Epithelial cell of proximal tubule (primary cell): Measurements from ENCODE around the gene TOMM34. TPM values are rescaled to one million over a fixed set of nuclear protein-coding genes. Genes with fewer than 3 reads are reported as not detected.

Source experiments
- DNase-seq: peaks from one replicate; pipeline ENCODE4 v3.0.0-alpha.2; 2011; ENCODE audit warnings: low read depth
- H3K4me3 ChIP-seq: 2 replicates; pipeline ENCODE4 v1.5.1; 2011; ENCODE audit warnings: low read depth, mild to moderate bottlenecking, low read length
- total RNA-seq: library from RNA; depleted of rRNA; stranded (reverse); fragments of >200 nt; gene quantifications from 2 replicates; pipeline ENCODE4 v1.2.3, GENCODE V29; 2015
- TF ChIP-seq, protein P1 (sequence below): conservative IDR thresholded peaks from 2 replicates; pipeline ENCODE4 v1.5.1; 2012; ENCODE audit warnings: low read depth, mild to moderate bottlenecking, low read length

The TOMM34 gene
- total RNA-seq, 1 donor from 2014 or later, result 74.3 TPM

DNA sequence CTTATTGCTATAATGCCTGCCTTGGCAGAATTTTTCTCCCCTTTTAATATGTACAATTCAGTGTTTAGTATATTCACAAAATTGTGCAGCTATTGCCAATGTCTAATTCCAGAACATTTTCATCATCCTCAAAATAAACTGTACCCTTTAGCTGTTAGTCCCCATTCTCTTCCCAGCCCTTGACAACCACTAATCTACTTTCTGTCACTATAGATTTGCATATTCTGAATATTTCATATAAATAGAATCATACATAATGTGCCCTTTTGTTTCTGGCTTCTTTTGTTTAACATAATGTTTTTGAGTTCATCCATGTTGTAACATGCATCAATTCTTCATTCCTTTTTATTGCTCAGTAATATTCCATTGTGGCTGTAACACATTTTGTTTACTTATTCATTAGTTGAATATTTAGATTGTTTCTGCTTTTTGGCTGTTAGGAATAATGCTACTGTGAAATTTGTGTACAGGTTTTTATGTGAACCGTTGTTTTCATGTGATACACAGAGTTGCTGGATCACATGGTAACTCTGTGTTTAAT, 28.5 kb upstream of the TOMM34 start:
- TF ChIP-seq, protein P1, sequence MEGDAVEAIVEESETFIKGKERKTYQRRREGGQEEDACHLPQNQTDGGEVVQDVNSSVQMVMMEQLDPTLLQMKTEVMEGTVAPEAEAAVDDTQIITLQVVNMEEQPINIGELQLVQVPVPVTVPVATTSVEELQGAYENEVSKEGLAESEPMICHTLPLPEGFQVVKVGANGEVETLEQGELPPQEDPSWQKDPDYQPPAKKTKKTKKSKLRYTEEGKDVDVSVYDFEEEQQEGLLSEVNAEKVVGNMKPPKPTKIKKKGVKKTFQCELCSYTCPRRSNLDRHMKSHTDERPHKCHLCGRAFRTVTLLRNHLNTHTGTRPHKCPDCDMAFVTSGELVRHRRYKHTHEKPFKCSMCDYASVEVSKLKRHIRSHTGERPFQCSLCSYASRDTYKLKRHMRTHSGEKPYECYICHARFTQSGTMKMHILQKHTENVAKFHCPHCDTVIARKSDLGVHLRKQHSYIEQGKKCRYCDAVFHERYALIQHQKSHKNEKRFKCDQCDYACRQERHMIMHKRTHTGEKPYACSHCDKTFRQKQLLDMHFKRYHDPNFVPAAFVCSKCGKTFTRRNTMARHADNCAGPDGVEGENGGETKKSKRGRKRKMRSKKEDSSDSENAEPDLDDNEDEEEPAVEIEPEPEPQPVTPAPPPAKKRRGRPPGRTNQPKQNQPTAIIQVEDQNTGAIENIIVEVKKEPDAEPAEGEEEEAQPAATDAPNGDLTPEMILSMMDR, result no peak
- H3K4me3 ChIP-seq, result no peak overlapping the region
- DNase-seq, result no peak

DNA sequence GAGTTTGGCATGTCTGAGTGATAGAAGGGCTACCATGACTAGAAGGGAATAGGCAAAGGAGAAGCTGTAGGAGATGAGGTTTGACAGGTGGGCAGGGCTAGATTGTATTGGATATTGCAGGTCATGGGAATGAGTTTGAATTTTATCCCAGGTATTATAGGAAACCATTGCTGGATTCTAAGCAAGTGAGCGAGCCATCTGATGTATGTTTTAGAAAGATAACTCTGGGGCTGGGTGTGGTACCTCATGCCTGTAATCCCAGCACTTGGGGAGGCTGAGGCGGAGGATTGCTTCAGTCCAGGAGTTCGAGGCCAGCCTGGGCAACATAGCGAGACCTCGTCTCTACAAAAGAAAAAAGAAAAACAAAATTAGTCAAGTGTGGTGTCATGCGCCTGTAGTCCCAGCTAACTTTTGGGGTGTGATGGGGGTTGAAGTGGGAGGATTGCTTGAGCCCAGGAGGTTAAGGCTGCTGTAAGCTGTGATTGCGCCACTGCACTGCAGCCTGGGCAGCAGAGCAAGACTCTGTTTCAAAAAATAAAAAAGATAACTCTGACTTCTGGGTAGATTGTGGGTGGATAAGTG, 23.0 kb upstream of the TOMM34 start:
- no peak for DNase-seq
- H3K4me3 ChIP-seq, result no peak overlapping the region
- TF ChIP-seq, protein P1, result no peak

DNA sequence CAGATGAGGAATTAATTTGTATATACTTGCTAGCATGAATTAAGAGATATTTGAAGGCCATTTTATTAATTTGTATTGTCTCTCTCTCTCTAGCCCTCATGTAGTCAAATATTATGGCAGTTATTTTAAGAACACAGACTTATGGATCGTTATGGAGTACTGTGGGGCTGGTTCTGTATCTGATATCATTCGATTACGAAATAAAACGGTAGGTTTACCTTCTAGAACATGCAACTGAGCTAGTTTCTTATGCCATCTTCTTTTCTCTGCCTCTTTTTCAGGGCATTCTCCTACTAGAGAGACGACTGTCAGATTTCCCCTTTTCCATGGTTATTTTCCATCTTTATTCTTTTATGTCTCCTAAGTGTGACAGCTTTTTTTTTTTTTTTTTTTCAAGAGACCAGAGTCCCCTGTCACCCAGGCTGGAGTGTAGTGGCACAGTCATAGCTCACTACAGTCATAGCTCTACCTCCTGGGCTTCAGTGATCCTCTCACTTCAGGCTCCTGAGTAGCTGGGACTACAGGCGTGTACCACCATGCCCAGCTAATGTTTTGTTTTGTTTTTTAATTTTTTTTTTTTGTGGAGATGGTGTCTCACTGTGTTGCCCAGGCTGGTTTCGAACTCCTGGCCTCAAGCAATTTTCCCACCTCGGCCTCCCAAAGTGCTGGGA, 21.7 kb upstream of the TOMM34 start:
- TF ChIP-seq, protein P1, result no peak

DNA sequence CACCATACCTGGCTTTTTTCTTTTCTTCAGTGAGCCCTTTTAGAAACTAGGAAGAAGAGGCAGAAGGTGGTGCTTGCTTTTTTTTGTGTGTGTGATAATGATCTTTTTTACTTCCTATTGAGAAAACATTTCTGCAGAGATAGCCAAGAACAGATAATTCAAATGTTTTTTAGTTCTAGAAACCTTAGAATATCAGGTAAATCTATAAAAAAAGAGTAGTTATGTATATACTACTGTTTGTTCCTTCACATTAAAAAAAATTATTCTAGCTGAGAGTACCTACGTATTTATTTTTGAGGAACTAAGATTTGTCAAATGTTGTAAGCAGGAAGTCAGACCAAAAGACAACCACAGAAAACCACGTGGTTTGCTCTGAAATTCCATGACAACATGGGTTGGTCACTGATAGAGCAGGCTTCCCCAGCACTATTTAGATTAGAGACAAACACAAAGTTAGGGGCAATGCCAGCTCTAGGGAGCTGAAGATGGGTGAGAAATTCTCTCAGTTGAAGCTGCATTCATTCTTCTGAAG, 19.0 kb upstream of the TOMM34 start:
- DNase-seq, result no peak
- no peak overlapping the region for H3K4me3 ChIP-seq
- TF ChIP-seq, protein P1, result no peak

More for the DNA sequence above, 21.7 kb upstream of the TOMM34 start:
- H3K4me3 ChIP-seq, result no peak overlapping the region
- no peak for DNase-seq

DNA sequence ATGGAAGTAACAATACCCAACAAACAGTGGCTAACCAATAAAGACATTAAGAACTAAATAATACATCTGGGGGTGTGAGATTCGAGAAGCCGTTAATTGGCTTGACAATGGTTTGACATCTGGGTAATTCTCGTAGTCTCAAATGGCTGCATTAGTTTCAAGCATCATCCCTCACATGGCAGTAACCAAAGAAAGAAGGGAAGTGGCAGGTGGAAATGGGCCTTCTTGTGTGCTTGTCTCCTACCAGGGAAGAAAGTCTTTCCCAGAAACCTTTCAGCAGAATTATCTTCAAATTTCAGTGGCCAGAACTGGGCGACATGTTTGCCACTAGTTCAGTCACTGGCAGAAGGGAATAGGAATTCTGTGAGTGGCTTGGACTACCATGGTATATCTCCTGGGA, 16.5 kb upstream of the TOMM34 start:
- DNase-seq, result no peak
- TF ChIP-seq, protein P1, result no peak
- H3K4me3 ChIP-seq, result no peak overlapping the region

DNA sequence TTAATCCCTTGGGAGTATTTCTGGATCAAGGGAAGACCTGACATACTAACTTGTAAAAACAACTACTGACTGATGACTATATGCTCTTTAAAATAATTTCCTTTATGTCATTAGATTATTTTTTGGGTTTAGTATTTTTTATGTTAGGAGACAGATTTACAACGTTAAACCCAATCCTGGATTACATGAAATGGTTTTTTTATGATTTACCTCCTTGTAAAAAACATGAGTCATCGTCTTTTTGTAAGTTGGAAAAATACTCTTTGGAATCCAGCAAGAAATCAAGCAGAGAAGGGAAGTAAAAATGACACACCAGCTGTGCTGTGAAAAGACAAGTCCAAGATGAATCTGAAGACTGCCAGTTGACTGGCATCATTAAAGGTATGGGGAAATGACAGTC, 12.9 kb upstream of the TOMM34 start:
- no peak for DNase-seq
- TF ChIP-seq, protein P1, result no peak
- no peak overlapping the region for H3K4me3 ChIP-seq

DNA sequence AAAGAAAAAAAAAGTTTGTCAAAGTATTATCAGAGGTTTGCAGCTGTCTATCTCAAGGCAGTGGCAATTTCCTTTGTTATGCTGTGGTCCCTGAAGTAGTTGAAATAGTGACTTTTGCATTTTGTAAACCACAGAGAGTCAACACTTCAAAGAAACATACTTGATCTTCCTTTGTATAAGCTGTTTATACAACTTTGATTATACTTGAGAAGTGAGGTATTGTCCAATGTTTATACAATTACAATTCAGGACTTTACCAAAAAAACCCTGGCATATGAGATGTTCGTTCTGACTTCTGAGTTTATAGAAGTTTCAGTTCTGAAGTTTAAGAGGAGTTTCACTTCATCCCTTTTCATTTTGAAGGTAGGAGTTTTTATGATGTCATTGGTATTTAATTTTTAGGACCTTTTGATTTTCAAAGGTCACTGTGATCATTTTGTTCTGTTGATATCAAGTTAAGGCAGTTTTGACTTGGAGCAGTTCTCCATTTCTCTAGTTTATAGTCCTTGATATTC, 10.1 kb upstream of the TOMM34 start:
- no peak for DNase-seq
- TF ChIP-seq, protein P1, result no peak
- no peak overlapping the region for H3K4me3 ChIP-seq
